H1 (cell line): Measurements from ENCODE around the gene B3GAT2. TPM values are rescaled to one million over a fixed set of nuclear protein-coding genes. Genes with fewer than 3 reads are reported as not detected.

Experiments used
- CTCF ChIA-PET: fragments of 300-600 bp; sonication (Branson Sonifier 250); formaldehyde crosslinking; loops from one replicate; lab custom pipeline; 2021; ENCODE audit not compliant: partially characterized antibody; lab: Charles Lee
- POLR2A ChIA-PET: fragments of 300-600 bp; sonication (Branson Sonifier 250); formaldehyde crosslinking; loops from one replicate; lab custom pipeline; 2021; ENCODE audit warnings: inconsistent platforms; ENCODE audit not compliant: partially characterized antibody; lab: Charles Lee
- DNase-seq, 2 experiments: peaks; one replicate each; pipeline versions ENCODE4 v3.0.0 to v3.0.0-alpha.2; 2010 to 2022; ENCODE audit warnings: low spot score in 2 of 2, low read depth in 1 of 2, mixed read lengths in 1 of 2
- FAIRE-seq: peaks from 2 replicates; lab custom pipeline; 2011; peaks lifted over from hg19 to GRCh38; lab: Jason Lieb, UNC
- H2AFZ ChIP-seq: 2 replicates; pipeline ENCODE4 v1.8.1; 2012; ENCODE audit warnings: low read length, inconsistent platforms
- H2AK5ac ChIP-seq: 2 replicates; pipeline ENCODE4 v1.6.1; 2013; ENCODE audit warnings: low read depth, low read length
- H2BK120ac ChIP-seq: replicated peaks from 2 replicates; pipeline ENCODE3; 2013; ENCODE audit warnings: low read depth, low read length, inconsistent platforms
- H2BK12ac ChIP-seq: 2 replicates; pipeline ENCODE4 v1.6.1; 2013; ENCODE audit warnings: low read depth, low read length
- H2BK15ac ChIP-seq: 2 replicates; pipeline ENCODE4 v1.6.1; 2013; ENCODE audit warnings: low read length
- H2BK20ac ChIP-seq: 2 replicates; pipeline ENCODE4 v1.6.1; 2013; ENCODE audit warnings: low read length
- H2BK5ac ChIP-seq: 2 replicates; pipeline ENCODE4 v1.6.1; 2013; ENCODE audit warnings: low read depth, low read length
- H3K14ac ChIP-seq: 2 replicates; pipeline ENCODE4 v1.6.1; 2013; ENCODE audit warnings: inconsistent platforms; ENCODE audit not compliant: insufficient read length
- H3K18ac ChIP-seq: 2 replicates; pipeline ENCODE4 v1.6.1; 2013; ENCODE audit warnings: low read length; ENCODE audit errors: extremely low read depth
- H3K23ac ChIP-seq: 2 replicates; pipeline ENCODE4 v1.6.1; 2013; ENCODE audit warnings: inconsistent platforms; ENCODE audit not compliant: insufficient read length
- H3K23me2 ChIP-seq: 2 replicates; pipeline ENCODE4 v1.6.1; 2013; ENCODE audit warnings: low read depth, low read length
- H3K27ac ChIP-seq: 2 replicates; pipeline ENCODE4 v1.6.1; 2011; ENCODE audit warnings: low read depth, low read length, inconsistent platforms
- H3K27me3 ChIP-seq, 4 experiments: replicated peaks in 1 of 4; 1 replicate in 1 of 4; 2 replicates in 3 of 4; pipeline versions ENCODE4 v1.6.1 to v1.8.1; 2011 to 2013; ENCODE audit warnings: low read length in 3 of 4, mild to moderate bottlenecking in 3 of 4, inconsistent platforms in 2 of 4, mixed read lengths in 2 of 4, moderate library complexity in 1 of 4; ENCODE audit not compliant: control insufficient read depth in 3 of 4, insufficient read depth in 3 of 4; ENCODE audit errors: extremely low read depth in 1 of 4
- H3K36me3 ChIP-seq, 4 experiments: 2 replicates each; pipeline versions ENCODE4 v1.6.1 to v1.8.1; 2011 to 2013; ENCODE audit warnings: mild to moderate bottlenecking in 4 of 4, low read length in 3 of 4, moderate library complexity in 2 of 4, control low read depth in 1 of 4, inconsistent platforms in 1 of 4; ENCODE audit not compliant: insufficient read depth in 4 of 4, control insufficient read depth in 2 of 4
- H3K4ac ChIP-seq: replicated peaks from 2 replicates; pipeline ENCODE3; 2013; ENCODE audit warnings: low read length, low read depth, mixed read lengths, inconsistent platforms; ENCODE audit not compliant: insufficient read length
- H3K4me1 ChIP-seq, 4 experiments: replicated peaks in 1 of 4; 1 replicate in 1 of 4; 2 replicates in 3 of 4; pipeline versions ENCODE4 v1.6.1 to v1.8.1; 2011 to 2013; ENCODE audit warnings: low read length in 3 of 4, inconsistent platforms in 2 of 4, mixed read lengths in 1 of 4; ENCODE audit not compliant: insufficient read depth in 4 of 4, control insufficient read depth in 3 of 4
- H3K4me2 ChIP-seq, 2 experiments: 2 replicates each; pipeline versions ENCODE4 v1.6.1 to v1.8.1; 2011 to 2013; ENCODE audit warnings: low read depth in 2 of 2, low read length in 2 of 2, control low read depth in 1 of 2, inconsistent platforms in 1 of 2, mild to moderate bottlenecking in 1 of 2; ENCODE audit not compliant: insufficient read depth in 1 of 2
- H3K4me3 ChIP-seq, 4 experiments: fragments of 200-600, 300-600 bp in 1 of 4; sonication (generic), shearing (Covaris generic), sonication (Bioruptor Twin) in 1 of 4; 2 replicates each; pipeline versions ENCODE4 v1.5.1 to v1.8.1; 2011 to 2016; ENCODE audit warnings: low read length in 4 of 4, low read depth in 3 of 4, control low read depth in 2 of 4, inconsistent platforms in 2 of 4, mild to moderate bottlenecking in 2 of 4, mixed read lengths in 1 of 4, moderate library complexity in 1 of 4; ENCODE audit not compliant: insufficient read depth in 2 of 4; ENCODE audit errors: extremely low read depth in 1 of 4
- H3K56ac ChIP-seq: replicated peaks from 2 replicates; pipeline ENCODE3; 2013; ENCODE audit warnings: low read depth, mild to moderate bottlenecking, mixed read lengths, low read length, inconsistent platforms; ENCODE audit not compliant: insufficient read length
- H3K79me1 ChIP-seq: 2 replicates; pipeline ENCODE4 v1.6.1; 2013; ENCODE audit warnings: low read depth, low read length, control low read depth
- H3K79me2 ChIP-seq, 2 experiments: 2 replicates each; pipeline versions ENCODE4 v1.6.1 to v1.8.1; 2012 to 2013; ENCODE audit warnings: low read length in 2 of 2, mild to moderate bottlenecking in 2 of 2, inconsistent platforms in 1 of 2; ENCODE audit not compliant: insufficient read depth in 2 of 2, control insufficient read depth in 1 of 2
- H3K9ac ChIP-seq, 4 experiments: replicated peaks in 1 of 4; 1 replicate in 1 of 4; 2 replicates in 3 of 4; pipeline versions ENCODE4 v1.6.1 to v1.8.1; 2011 to 2013; ENCODE audit warnings: low read depth in 3 of 4, low read length in 3 of 4, control low read depth in 2 of 4, mild to moderate bottlenecking in 2 of 4, moderate library complexity in 2 of 4, inconsistent platforms in 1 of 4; ENCODE audit errors: extremely low read depth in 1 of 4
- H3K9me3 ChIP-seq, 2 experiments: 2 replicates each; pipeline versions ENCODE4 v1.6.1 to v1.8.1; 2012 to 2013; ENCODE audit warnings: mild to moderate bottlenecking in 2 of 2, moderate library complexity in 2 of 2, control low read depth in 1 of 2, inconsistent platforms in 1 of 2, low read depth in 1 of 2, low read length in 1 of 2, mixed read lengths in 1 of 2; ENCODE audit not compliant: insufficient read depth in 2 of 2
- H4K20me1 ChIP-seq, 2 experiments: replicated peaks in 1 of 2; 2 replicates each; pipeline versions ENCODE3 to v1.8.1; 2011 to 2013; ENCODE audit warnings: inconsistent platforms in 2 of 2, low read length in 2 of 2, mild to moderate bottlenecking in 1 of 2; ENCODE audit not compliant: insufficient read depth in 2 of 2, control insufficient read depth in 1 of 2
- H4K5ac ChIP-seq: 2 replicates; pipeline ENCODE4 v1.6.1; 2013; ENCODE audit warnings: low read length, low read depth, mixed read lengths, inconsistent platforms; ENCODE audit not compliant: insufficient read length
- H4K8ac ChIP-seq: 2 replicates; pipeline ENCODE4 v1.8.0; 2013; ENCODE audit warnings: mild to moderate bottlenecking, moderate library complexity, low read length, inconsistent platforms; ENCODE audit not compliant: insufficient read depth; ENCODE audit errors: extremely low read depth
- H4K91ac ChIP-seq: replicated peaks from 2 replicates; pipeline ENCODE3; 2013; ENCODE audit warnings: low read length, mixed read lengths, inconsistent platforms; ENCODE audit not compliant: insufficient read length
- CBX5 ChIP-seq: fragments of 300-800, 300-1000 bp; sonication (generic); IDR thresholded peaks from 2 replicates; pipeline ENCODE4 v1.7.1; 2016; ENCODE audit warnings: antibody characterized with exemption, low read length, low read depth
- CBX8 ChIP-seq: fragments of 300-800, 300-1000 bp; sonication (generic); IDR thresholded peaks from 2 replicates; pipeline ENCODE4 v1.7.1; 2016; ENCODE audit warnings: low read depth, low read length, borderline replicate concordance
- EGR1 ChIP-seq: IDR thresholded peaks from 2 replicates; pipeline ENCODE4 v1.6.1; 2011; ENCODE audit warnings: low read depth, low read length, borderline replicate concordance
- FOSL1 ChIP-seq: IDR thresholded peaks from 2 replicates; pipeline ENCODE4 v1.6.1; 2011; ENCODE audit warnings: mild to moderate bottlenecking, low read depth, low read length, moderate library complexity; ENCODE audit not compliant: insufficient read depth
- GABPA ChIP-seq: IDR thresholded peaks from 2 replicates; pipeline ENCODE4 v1.6.1; 2011; ENCODE audit warnings: mild to moderate bottlenecking, low read length, moderate library complexity, borderline replicate concordance; ENCODE audit not compliant: insufficient read depth
- GTF2F1 ChIP-seq: IDR thresholded peaks from 2 replicates; pipeline ENCODE4 v1.6.1; 2012; ENCODE audit warnings: low read depth, low read length, improper control_type of control experiment, borderline replicate concordance
- HDAC2 ChIP-seq, 2 experiments: fragments of 300-600 bp in 1 of 2; sonication (generic) in 1 of 2; IDR thresholded peaks; 2 replicates each; pipeline ENCODE4 v1.6.1; 2011 to 2012; ENCODE audit warnings: low read depth in 2 of 2, low read length in 2 of 2, mild to moderate bottlenecking in 2 of 2, moderate library complexity in 2 of 2, borderline replicate concordance in 1 of 2, inconsistent platforms in 1 of 2
- PHF8 ChIP-seq: fragments of 200-600 bp; sonication (generic); conservative IDR thresholded peaks from 2 replicates; pipeline ENCODE4 v1.7.1; 2012; ENCODE audit warnings: low read depth, mild to moderate bottlenecking, inconsistent platforms, low read length, moderate library complexity
- POLR2A ChIP-seq, 2 experiments: IDR thresholded peaks; 1 replicate in 1 of 2; 2 replicates in 1 of 2; pipeline ENCODE4 v1.6.1; 2011; ENCODE audit warnings: low read depth in 2 of 2, low read length in 2 of 2, mild to moderate bottlenecking in 2 of 2; ENCODE audit errors: control extremely low read depth in 1 of 2
- POU5F1 ChIP-seq: IDR thresholded peaks from 2 replicates; pipeline ENCODE4 v1.6.1; 2011; ENCODE audit warnings: low read depth, mild to moderate bottlenecking, low read length, moderate library complexity
- RAD21 ChIP-seq, 2 experiments: IDR thresholded peaks in 1 of 2; conservative IDR thresholded peaks in 1 of 2; 2 replicates each; pipeline ENCODE4 v1.6.1; 2011; ENCODE audit warnings: low read depth in 2 of 2, low read length in 2 of 2, improper control_type of control experiment in 1 of 2, inconsistent platforms in 1 of 2, mild to moderate bottlenecking in 1 of 2, moderate library complexity in 1 of 2
- TEAD4 ChIP-seq: IDR thresholded peaks from 2 replicates; pipeline ENCODE4 v1.6.1; 2012; ENCODE audit warnings: low read depth, low read length, inconsistent platforms, mixed read lengths
- YY1 ChIP-seq: IDR thresholded peaks from 2 replicates; pipeline ENCODE4 v1.6.1; 2011; ENCODE audit warnings: low read depth, mild to moderate bottlenecking, low read length
- ZNF274 ChIP-seq: IDR thresholded peaks from 2 replicates; pipeline ENCODE4 v1.7.0; 2012; ENCODE audit warnings: low read length, borderline replicate concordance; ENCODE audit errors: extremely low read depth
- polyA plus RNA-seq, 7 experiments: library from polyadenylated mRNA; depleted of rRNA in 3 of 7; stranded (reverse) in 5 of 7; unstranded in 2 of 7; fragments of >200 nt in 5 of 7; fragments of 200-250 nt in 2 of 7; gene quantifications; 1 replicate in 5 of 7; 2 replicates in 1 of 7; 4 replicates in 1 of 7; pipeline versions ENCODE4 v1.2.1 to v1.2.3, GENCODE V29; 2011 to 2013; ENCODE audit warnings: missing spikeins in 2 of 7, mixed read lengths in 2 of 7
- total RNA-seq: library from RNA; stranded (reverse); fragmentation: NEBNext Ultra II Directional; extraction: Animal tissue kit (Norgen Biotek cat#: 25700); gene quantifications from 2 replicates; pipeline ENCODE4 v1.2.1, GENCODE V29; 2021

B3GAT2 gene
- total and polyA plus RNA-seq, 2 of the 8 experiments (the other 6 are each of a cell fraction or from before 2014, with no cell fraction given): 0.83 to 1.9 TPM

DNA sequence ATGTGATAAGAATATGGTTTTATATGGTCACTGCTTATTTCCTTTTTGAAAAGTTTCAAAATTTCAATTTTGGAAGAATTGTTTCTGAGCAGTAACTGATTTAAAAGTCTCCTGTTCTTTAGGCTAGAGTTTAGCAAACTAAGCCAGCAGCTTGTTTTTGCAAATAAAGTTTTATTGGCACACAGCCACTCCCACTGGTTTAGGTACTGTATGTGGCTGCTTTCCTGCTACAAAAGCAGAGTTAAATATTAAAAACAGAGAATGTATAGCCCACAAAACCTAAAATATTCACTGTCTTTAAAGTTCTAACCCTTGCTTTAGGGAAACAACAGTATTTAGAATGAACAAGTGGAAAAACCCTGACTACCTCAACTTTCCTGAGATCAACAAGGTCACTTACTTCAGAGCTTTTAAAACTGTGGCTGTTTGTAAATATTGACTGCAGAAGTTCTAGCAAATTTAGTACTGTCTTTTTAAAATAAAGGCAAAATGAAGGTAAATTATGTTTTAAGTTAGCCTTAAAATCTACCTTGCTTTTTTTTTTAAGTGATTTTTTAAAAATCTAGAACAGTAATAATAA is 104.1 kb downstream of the B3GAT2 start:
- Histone ChIP-seq H3K27ac (no peak overlapping the region), H3K9me3 (peaks cover 7 to 12% of the 10 kb centered on the region in 2 experiments; a peak in 3 of 4 replicates), H4K20me1 (no peaks in the 10 kb centered on the region), H3K18ac (no peak overlapping the region), H3K79me2 (no peaks in the 10 kb centered on the region), H2BK20ac (no peak overlapping the region), H2AFZ (no peak overlapping the region), H3K23ac (no peak overlapping the region), H3K9ac (no peak overlapping the region), H4K8ac (no peak overlapping the region), H3K36me3 (peaks cover 0 to 3% (median 0%) of the 10 kb centered on the region in 4 experiments; a peak in 1 of 8 replicates), H2BK5ac (no peak overlapping the region), H3K56ac (no peak overlapping the region), H2BK12ac (no peak overlapping the region), H3K79me1 (no peaks in the 10 kb centered on the region), H3K4me1 (no peaks in the 10 kb centered on the region), H3K4me3 (no peak overlapping the region), H3K23me2 (no peaks in the 10 kb centered on the region), H4K91ac (no peak overlapping the region), H2BK120ac (no peak overlapping the region), H3K4ac (no peak overlapping the region), H4K5ac (no peak overlapping the region), H3K27me3 (no peaks in the 10 kb centered on the region), H2BK15ac (no peak overlapping the region), H3K4me2 (no peak overlapping the region), H3K14ac (no peak overlapping the region), H2AK5ac (no peak overlapping the region)
- ChIA-PET CTCF (interaction anchor here (0.6 kb wide), 1 partner anchor 231 kb away, joined by 3 read pairs; no protein-coding TSS in a partner anchor), POLR2A (no interaction called here)
- TF ChIP-seq YY1: no peak
- TF ChIP-seq POLR2A (IDR thresholded peaks at IDR 0.05; ENCODE audit: control extremely low read depth in 1 of 2, low read depth in 2 of 2, low read length in 2 of 2): no peak
- no peak for TF ChIP-seq HDAC2 (IDR thresholded peaks at IDR 0.05; ENCODE audit: borderline replicate concordance in 1 of 2, low read depth in 2 of 2, low read length in 2 of 2)
- TF ChIP-seq GTF2F1: no peak
- TF ChIP-seq RAD21 (IDR thresholded peaks at IDR 0.05 in 1 of 2, conservative IDR thresholded peaks at IDR 0.05 in 1 of 2; ENCODE audit: low read depth in 2 of 2, low read length in 2 of 2): no peak
- no peak for TF ChIP-seq CBX8
- TF ChIP-seq CBX5: no peak
- no peak for TF ChIP-seq PHF8
- TF ChIP-seq GABPA: no peak
- TF ChIP-seq FOSL1: no peak
- TF ChIP-seq ZNF274: no peak
- no peak for TF ChIP-seq EGR1
- TF ChIP-seq POU5F1: no peak
- TF ChIP-seq TEAD4: no peak
- no peak for FAIRE-seq
- no peak for DNase-seq
